ENCODE measurements around the gene CDK18.

The CDK18 gene

GRCh38 chr1:205535866-205536758 lies 31.6 kb downstream of the CDK18 start:
- TF ChIP-seq, protein P1, sequence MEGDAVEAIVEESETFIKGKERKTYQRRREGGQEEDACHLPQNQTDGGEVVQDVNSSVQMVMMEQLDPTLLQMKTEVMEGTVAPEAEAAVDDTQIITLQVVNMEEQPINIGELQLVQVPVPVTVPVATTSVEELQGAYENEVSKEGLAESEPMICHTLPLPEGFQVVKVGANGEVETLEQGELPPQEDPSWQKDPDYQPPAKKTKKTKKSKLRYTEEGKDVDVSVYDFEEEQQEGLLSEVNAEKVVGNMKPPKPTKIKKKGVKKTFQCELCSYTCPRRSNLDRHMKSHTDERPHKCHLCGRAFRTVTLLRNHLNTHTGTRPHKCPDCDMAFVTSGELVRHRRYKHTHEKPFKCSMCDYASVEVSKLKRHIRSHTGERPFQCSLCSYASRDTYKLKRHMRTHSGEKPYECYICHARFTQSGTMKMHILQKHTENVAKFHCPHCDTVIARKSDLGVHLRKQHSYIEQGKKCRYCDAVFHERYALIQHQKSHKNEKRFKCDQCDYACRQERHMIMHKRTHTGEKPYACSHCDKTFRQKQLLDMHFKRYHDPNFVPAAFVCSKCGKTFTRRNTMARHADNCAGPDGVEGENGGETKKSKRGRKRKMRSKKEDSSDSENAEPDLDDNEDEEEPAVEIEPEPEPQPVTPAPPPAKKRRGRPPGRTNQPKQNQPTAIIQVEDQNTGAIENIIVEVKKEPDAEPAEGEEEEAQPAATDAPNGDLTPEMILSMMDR (IDR thresholded peaks at IDR 0.05; ENCODE audit: extremely low read depth, missing control alignments) = no peak
- DNase-seq (ENCODE audit: low spot score) = no peak

DNA sequence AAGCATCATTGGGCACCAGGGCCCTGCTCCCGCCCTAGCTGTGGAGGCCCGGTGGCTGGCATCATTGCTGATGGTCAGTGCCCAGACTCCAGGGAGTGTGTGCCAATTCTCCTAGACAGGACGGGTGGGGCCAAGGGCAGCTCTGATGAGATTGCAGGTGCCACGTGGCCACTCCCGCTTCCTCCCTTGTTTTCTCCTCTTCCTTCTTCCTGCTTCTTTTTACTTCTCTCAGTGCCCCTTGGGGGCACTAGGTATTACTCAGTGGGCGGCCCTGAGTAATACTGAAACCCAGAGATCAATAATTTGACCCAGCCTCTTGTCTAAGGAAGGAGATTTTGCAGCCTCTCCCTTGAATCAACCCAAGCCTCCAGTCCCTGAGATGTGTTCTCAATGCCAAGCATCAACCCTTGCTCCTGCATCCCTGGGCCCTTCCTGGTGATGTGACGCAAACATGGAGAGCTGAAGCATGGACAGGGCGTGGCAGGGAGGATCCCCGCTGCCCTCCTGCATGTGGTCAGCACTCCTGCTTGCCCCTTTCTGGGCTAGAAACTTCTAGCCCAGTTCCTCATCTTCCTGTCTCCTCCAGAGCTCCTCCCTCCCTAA lies 32.4 kb downstream of the CDK18 start:
- TF ChIP-seq, protein P1 (IDR thresholded peaks at IDR 0.05; ENCODE audit: extremely low read depth, missing control alignments) = no peak
- no peak for DNase-seq (ENCODE audit: low spot score)

DNA sequence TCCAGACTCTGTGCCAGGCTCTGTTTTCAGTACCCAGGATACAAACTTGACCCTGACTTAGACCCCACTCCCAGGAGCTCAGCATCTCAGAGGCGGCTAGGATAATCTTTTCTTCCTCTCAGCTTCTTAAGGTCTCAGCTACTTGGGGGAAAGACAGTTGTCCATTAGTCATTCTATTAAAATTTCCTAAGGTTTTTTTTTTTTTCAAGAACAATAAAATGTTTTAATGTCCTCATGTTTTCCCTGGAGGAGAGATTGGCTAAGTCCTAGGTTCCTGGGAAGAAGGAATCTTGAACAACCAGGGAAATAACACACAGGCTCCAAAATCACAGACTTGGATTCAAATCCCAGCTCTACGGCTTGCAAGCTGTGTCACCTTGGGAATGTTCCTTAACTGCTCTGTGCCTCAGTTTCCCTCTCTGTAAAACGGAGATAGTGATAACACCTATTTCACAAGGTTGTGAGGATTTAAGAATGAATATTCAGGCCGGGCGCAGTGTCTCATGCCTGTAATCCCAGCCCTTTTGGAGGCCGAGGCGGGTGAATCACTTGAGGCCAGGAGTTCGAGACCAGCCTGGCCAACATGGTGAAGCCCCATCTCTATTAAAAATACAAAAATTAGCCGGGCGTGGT lies 33.0 kb downstream of the CDK18 start:
- TF ChIP-seq, protein P1 (IDR thresholded peaks at IDR 0.05; ENCODE audit: extremely low read depth, missing control alignments) = no peak

DNA sequence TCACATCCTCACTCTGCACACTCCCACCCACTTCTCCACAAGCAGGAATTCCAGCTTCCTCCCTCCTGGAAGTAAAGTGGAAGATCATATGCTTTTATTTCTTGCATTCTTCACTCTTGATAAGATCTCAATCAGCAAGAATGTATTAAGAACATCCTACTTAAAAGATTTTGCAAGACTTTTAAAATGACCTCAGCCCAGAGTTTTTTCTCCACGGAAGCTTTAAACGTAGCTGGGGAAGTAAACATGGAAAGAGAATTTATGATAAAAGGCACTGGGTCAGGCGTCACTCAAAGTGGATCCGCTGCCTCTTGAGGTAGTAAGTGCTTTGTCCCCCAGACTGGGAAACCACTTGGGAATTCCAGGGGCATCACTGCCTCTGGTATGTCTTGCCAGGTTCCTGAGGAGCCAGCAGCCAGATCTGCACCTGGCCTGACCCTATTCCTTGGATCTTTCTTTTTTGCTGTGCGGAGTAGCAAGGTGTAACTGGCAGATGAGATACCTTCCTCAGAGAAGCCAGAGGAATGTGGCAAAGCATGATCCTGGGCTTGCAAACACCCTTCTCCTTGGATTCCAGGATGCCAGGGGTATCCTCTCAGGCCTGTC lies 33.9 kb downstream of the CDK18 start:
- TF ChIP-seq, protein P1 (IDR thresholded peaks at IDR 0.05; ENCODE audit: extremely low read depth, missing control alignments) = no peak
- no peak for DNase-seq (ENCODE audit: low spot score)

More for the DNA sequence above, 33.0 kb downstream of the CDK18 start:
- DNase-seq (ENCODE audit: low spot score) = no peak

GRCh38 chr1:205541161-205541886 lies 36.9 kb downstream of the CDK18 start:
- TF ChIP-seq, protein P1 (IDR thresholded peaks at IDR 0.05; ENCODE audit: extremely low read depth, missing control alignments) = no peak

GRCh38 chr1:205542367-205542766 lies 37.9 kb downstream of the CDK18 start:
- no peak for DNase-seq (ENCODE audit: low spot score)
- TF ChIP-seq, protein P1 (IDR thresholded peaks at IDR 0.05; ENCODE audit: extremely low read depth, missing control alignments) = no peak

More at GRCh38 chr1:205541161-205541886, 36.9 kb downstream of the CDK18 start:
- DNase-seq (ENCODE audit: low spot score) = no peak
